Loucy (cell line): Measurements from ENCODE around the gene MAN1C1.

Experiments used
- CTCF ChIP-seq: fragments of 200-600 bp; sonication (generic); conservative IDR thresholded peaks from 2 replicates; pipeline ENCODE4 v1.5.1; 2014; ENCODE audit warnings: mild to moderate bottlenecking, antibody characterized with exemption, low read length
- EZH2phosphoT487 ChIP-seq: fragments of 200-600 bp; IDR thresholded peaks from 2 replicates; pipeline ENCODE4 v1.6.1; 2018; ENCODE audit warnings: antibody characterized with exemption, mild to moderate bottlenecking, moderate library complexity, borderline replicate concordance

DNA sequence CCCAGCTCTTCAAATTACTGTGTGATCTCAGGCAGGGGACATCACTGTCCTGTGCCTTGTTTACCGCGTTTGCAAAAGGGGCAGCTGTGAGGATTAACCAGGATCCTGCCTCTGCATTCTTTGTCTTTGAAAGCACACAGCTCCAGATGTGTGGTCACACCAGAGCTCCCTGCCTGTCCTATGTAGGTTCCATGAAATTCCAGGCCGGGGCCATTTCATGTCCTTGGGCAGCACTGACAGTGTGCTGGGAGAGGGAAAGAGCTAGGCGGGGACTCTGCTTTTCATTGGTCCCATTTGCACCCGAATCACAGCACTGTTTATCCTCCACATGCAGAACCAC lies 141.2 kb downstream of the MAN1C1 start:
- TF ChIP-seq CTCF (no peak), EZH2phosphoT487 (no peak)
